ENCODE measurements around the gene PPP2R2B.
A peak's percentile ranks its signal among the peaks of the same experiment; 100 is the strongest.
"Not testable (repeated sequence)": the region's sequence is repeated elsewhere in the genome, so short reads cannot be mapped to it uniquely, and the experiment has no call there.

The PPP2R2B gene

DNA sequence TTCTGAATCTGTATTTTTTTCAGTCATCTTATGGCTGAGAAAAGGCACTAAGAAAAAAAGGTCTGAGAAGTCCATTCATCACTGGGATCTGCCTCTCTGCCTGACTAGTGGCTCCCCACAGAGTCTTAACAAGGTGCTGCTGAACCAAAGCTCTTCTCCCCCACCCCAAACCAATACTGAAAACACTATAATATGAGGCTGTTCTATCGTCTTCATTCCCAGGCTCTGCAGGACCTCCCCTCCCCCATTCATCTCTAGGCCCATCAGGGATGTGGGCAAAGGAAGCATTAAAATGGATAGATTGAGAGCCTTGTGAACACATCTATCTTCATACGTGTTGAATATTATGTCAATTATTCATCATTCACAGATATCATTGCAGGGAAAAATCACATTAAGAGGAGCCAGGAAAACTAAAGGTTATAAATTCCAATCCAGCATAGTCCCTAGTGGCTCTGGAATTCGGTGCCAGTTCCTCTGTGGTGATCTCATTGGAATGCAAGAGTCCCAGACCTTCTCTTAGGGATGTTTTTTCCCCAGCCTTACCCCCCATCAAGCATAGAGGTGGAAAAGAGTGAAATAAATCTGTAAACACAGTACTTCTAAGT is 318.2 kb downstream of the PPP2R2B start (continued):
- TF ChIP-seq, protein P1, sequence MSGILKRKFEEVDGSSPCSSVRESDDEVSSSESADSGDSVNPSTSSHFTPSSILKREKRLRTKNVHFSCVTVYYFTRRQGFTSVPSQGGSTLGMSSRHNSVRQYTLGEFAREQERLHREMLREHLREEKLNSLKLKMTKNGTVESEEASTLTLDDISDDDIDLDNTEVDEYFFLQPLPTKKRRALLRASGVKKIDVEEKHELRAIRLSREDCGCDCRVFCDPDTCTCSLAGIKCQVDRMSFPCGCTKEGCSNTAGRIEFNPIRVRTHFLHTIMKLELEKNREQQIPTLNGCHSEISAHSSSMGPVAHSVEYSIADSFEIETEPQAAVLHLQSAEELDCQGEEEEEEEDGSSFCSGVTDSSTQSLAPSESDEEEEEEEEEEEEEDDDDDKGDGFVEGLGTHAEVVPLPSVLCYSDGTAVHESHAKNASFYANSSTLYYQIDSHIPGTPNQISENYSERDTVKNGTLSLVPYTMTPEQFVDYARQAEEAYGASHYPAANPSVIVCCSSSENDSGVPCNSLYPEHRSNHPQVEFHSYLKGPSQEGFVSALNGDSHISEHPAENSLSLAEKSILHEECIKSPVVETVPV (CRISPR knock-in tag; IDR thresholded peaks at IDR 0.05), result no peak
- TF ChIP-seq TOX (CRISPR knock-in tag; IDR thresholded peaks at IDR 0.05; ENCODE audit: borderline replicate concordance) (no peak), PATZ1 (CRISPR knock-in tag; IDR thresholded peaks at IDR 0.05; ENCODE audit: borderline replicate concordance) (peak; percentile 20; the same call in 1 of the 2 replicates), ZFP3 (CRISPR knock-in tag; IDR thresholded peaks at IDR 0.05) (peak; percentile 66; the same call in 1 of the 2 replicates), ZNF565 (CRISPR knock-in tag; conservative IDR thresholded peaks at IDR 0.05; ENCODE audit: low read depth) (no peak), ZNF70 (CRISPR knock-in tag; IDR thresholded peaks at IDR 0.05) (no peak), GLIS3 (CRISPR knock-in tag; IDR thresholded peaks at IDR 0.05) (peak; percentile 63; the same call in 1 of the 2 replicates), RARB (CRISPR knock-in tag; IDR thresholded peaks at IDR 0.05) (no peak), PPARA (CRISPR knock-in tag; IDR thresholded peaks at IDR 0.05; ENCODE audit: borderline replicate concordance) (no peak), OSR1 (CRISPR knock-in tag; IDR thresholded peaks at IDR 0.05) (no peak)

- ATAC-seq, result not testable (repeated sequence)
These were observed 321.7 kb downstream of the PPP2R2B start for GRCh38 chr5:146556884-146557283.

DNA sequence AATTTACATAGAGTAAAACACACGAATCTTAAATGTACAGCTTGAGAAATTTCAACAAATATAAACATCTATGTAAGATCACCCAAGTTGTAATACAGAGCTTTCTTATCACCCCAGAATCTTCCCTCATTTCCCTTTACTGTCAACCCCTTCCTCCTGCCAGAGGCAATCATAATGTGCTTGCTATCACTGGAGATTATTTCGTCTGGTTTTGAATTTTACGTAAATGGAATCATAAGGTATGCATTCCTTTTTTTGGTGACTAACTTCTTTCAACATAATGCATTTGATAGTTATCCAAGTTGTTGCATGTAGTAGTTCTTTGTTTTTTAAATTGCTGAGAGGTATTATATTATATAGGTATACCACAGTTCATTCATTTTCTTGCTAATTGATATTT is 325.1 kb downstream of the PPP2R2B start:
- TF ChIP-seq CSDC2 (CRISPR knock-in tag; IDR thresholded peaks at IDR 0.05) (no peak), ESRRG (CRISPR knock-in tag; IDR thresholded peaks at IDR 0.05) (no peak), OSR1 (CRISPR knock-in tag; IDR thresholded peaks at IDR 0.05) (no peak), POU6F1 (CRISPR knock-in tag; IDR thresholded peaks at IDR 0.05; ENCODE audit: borderline replicate concordance, low read depth) (no peak), SNAI2 (CRISPR knock-in tag; IDR thresholded peaks at IDR 0.05) (no peak), ZNF70 (CRISPR knock-in tag; IDR thresholded peaks at IDR 0.05) (no peak), BACH2 (CRISPR knock-in tag; IDR thresholded peaks at IDR 0.05; ENCODE audit: borderline replicate concordance) (no peak), TCF4 (CRISPR knock-in tag; IDR thresholded peaks at IDR 0.05; ENCODE audit: borderline replicate concordance) (no peak), TOX (CRISPR knock-in tag; IDR thresholded peaks at IDR 0.05; ENCODE audit: borderline replicate concordance) (no peak), ZNF8 (CRISPR knock-in tag; IDR thresholded peaks at IDR 0.05) (no peak), RARB (CRISPR knock-in tag; IDR thresholded peaks at IDR 0.05) (no peak), ISL1 (CRISPR knock-in tag; IDR thresholded peaks at IDR 0.05) (no peak), ZFP3 (CRISPR knock-in tag; IDR thresholded peaks at IDR 0.05) (no peak), PATZ1 (CRISPR knock-in tag; IDR thresholded peaks at IDR 0.05; ENCODE audit: borderline replicate concordance) (no peak), ARNTL (CRISPR knock-in tag; IDR thresholded peaks at IDR 0.05; ENCODE audit: borderline replicate concordance, low read depth) (no peak)
- TF ChIP-seq, protein P2, sequence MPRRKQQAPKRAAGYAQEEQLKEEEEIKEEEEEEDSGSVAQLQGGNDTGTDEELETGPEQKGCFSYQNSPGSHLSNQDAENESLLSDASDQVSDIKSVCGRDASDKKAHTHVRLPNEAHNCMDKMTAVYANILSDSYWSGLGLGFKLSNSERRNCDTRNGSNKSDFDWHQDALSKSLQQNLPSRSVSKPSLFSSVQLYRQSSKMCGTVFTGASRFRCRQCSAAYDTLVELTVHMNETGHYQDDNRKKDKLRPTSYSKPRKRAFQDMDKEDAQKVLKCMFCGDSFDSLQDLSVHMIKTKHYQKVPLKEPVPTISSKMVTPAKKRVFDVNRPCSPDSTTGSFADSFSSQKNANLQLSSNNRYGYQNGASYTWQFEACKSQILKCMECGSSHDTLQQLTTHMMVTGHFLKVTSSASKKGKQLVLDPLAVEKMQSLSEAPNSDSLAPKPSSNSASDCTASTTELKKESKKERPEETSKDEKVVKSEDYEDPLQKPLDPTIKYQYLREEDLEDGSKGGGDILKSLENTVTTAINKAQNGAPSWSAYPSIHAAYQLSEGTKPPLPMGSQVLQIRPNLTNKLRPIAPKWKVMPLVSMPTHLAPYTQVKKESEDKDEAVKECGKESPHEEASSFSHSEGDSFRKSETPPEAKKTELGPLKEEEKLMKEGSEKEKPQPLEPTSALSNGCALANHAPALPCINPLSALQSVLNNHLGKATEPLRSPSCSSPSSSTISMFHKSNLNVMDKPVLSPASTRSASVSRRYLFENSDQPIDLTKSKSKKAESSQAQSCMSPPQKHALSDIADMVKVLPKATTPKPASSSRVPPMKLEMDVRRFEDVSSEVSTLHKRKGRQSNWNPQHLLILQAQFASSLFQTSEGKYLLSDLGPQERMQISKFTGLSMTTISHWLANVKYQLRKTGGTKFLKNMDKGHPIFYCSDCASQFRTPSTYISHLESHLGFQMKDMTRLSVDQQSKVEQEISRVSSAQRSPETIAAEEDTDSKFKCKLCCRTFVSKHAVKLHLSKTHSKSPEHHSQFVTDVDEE (CRISPR knock-in tag; IDR thresholded peaks at IDR 0.05), result no peak
- TF ChIP-seq, protein P1 (CRISPR knock-in tag; IDR thresholded peaks at IDR 0.05), result no peak
- TF ChIP-seq, protein P3, sequence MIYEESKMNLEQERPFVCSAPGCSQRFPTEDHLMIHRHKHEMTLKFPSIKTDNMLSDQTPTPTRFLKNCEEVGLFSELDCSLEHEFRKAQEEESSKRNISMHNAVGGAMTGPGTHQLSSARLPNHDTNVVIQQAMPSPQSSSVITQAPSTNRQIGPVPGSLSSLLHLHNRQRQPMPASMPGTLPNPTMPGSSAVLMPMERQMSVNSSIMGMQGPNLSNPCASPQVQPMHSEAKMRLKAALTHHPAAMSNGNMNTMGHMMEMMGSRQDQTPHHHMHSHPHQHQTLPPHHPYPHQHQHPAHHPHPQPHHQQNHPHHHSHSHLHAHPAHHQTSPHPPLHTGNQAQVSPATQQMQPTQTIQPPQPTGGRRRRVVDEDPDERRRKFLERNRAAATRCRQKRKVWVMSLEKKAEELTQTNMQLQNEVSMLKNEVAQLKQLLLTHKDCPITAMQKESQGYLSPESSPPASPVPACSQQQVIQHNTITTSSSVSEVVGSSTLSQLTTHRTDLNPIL (CRISPR knock-in tag; IDR thresholded peaks at IDR 0.05; ENCODE audit: low read depth), result no peak
- ATAC-seq, result no peak

All from SK-N-SH treated with all-trans-retinoic acid at 6 μM for 48 hours (cell line).